HG03064 (cell line): ENCODE data around the gene TFAM.
"Not testable (repeated sequence)": the region's sequence is repeated elsewhere in the genome, so short reads cannot be mapped to it uniquely, and the experiment has no call there.

ENCODE experiments used
- ATAC-seq: cut with Tn5 transposase; IDR thresholded peaks from one replicate; pipeline ENCODE4 v1.9.1; 2021; ENCODE audit warnings: low read depth; ENCODE audit not compliant: unreplicated experiment

TFAM gene

GRCh38 chr10:58372607-58373441 is 12.4 kb upstream of the TFAM start:
- no peak for ATAC-seq

GRCh38 chr10:58373442-58373827 is 11.8 kb upstream of the TFAM start:
- no peak for ATAC-seq

GRCh38 chr10:58382489-58382995 is 2.7 kb upstream of the TFAM start:
- ATAC-seq: no peak

GRCh38 chr10:58384095-58384494 is 1.1 kb upstream of the TFAM start:
- peak; percentile 49 for ATAC-seq

GRCh38 chr10:58384544-58384998 is 639 bp upstream of the TFAM start:
- ATAC-seq: peak; percentile 1

- ATAC-seq: peak; percentile 16
These were observed 538 bp downstream of the TFAM start for GRCh38 chr10:58385784-58386112.

GRCh38 chr10:58389024-58389423 is 3.8 kb downstream of the TFAM start:
- no peak for ATAC-seq

- no peak for ATAC-seq
These were observed 8.1 kb downstream of the TFAM start for GRCh38 chr10:58393317-58393716.

GRCh38 chr10:58394471-58394870 is 9.3 kb downstream of the TFAM start:
- ATAC-seq: no peak

GRCh38 chr10:58396057-58396456 is 10.8 kb downstream of the TFAM start:
- ATAC-seq: no peak

- no peak for ATAC-seq
These were observed 12.6 kb downstream of the TFAM start for GRCh38 chr10:58397830-58398229.

- no peak for ATAC-seq
These were observed 14.2 kb downstream of the TFAM start for GRCh38 chr10:58399410-58399809.

GRCh38 chr10:58400609-58401008 is 15.4 kb downstream of the TFAM start:
- no peak for ATAC-seq

- ATAC-seq: no peak
These were observed 18.8 kb downstream of the TFAM start for GRCh38 chr10:58404001-58404400.

GRCh38 chr10:58409956-58410610 is 24.9 kb downstream of the TFAM start:
- no peak for ATAC-seq

- ATAC-seq: no peak
These were observed 27.3 kb downstream of the TFAM start for GRCh38 chr10:58412502-58412961.

- no peak for ATAC-seq
These were observed 29.2 kb downstream of the TFAM start for GRCh38 chr10:58414270-58415041.

- ATAC-seq: no peak
These were observed 30.5 kb downstream of the TFAM start for GRCh38 chr10:58415757-58416156.

- ATAC-seq: not testable (repeated sequence)
These were observed 32.7 kb downstream of the TFAM start for GRCh38 chr10:58417902-58418301.

- no peak for ATAC-seq
These were observed 39.0 kb downstream of the TFAM start for GRCh38 chr10:58424176-58424575.

GRCh38 chr10:58428436-58428835 is 43.2 kb downstream of the TFAM start:
- ATAC-seq: not testable (repeated sequence)
